HG03280 (cell line): ENCODE measurements around the gene ZNF558.
"Not testable (repeated sequence)": the region's sequence is repeated elsewhere in the genome, so short reads cannot be mapped to it uniquely, and the experiment has no call there.

Experiments
- ATAC-seq: cut with Tn5 transposase; IDR thresholded peaks from one replicate; pipeline ENCODE4 v1.9.1; 2021; ENCODE audit warnings: mild to moderate bottlenecking, moderate library complexity; ENCODE audit not compliant: unreplicated experiment

The ZNF558 gene

DNA sequence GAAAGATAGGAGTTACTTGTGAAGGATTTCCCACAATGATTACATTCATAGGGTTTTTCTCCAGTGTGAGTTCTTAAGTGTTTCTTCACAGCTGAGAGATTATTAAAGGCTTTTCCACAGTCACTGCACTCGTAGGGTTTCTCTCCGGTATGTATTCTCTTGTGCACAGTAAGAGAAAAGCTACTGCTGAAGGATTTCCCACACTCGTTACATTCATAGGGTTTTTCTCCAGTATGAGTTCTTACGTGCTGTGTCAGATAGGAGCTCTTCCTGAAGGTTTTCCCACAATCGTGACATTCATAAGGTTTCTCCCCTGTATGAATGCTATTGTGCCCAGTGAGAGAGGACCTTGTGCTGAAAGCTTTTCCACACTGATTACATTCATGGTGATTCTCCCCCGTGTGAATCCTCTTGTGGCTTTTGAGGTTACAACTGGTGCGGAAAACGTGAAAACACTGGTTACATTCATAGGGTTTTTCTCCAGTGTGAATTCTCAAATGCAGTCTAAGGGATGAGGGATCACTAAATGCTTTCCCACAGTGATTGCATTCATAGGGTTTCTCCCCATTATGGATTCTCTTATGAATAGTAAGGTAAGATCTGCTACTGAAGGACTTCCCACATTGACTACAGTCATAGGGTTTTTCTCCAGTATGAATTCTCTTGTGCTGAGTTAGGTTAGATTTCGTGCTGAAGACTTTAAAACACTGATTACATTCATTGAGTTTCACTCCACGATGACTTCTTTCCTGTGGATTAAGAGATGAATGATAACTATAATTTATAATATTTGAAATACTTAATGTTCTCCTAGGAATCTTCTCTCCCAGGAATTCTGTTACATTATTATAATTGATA lies 20.6 kb downstream of the ZNF558 start:
- no peak for ATAC-seq

DNA sequence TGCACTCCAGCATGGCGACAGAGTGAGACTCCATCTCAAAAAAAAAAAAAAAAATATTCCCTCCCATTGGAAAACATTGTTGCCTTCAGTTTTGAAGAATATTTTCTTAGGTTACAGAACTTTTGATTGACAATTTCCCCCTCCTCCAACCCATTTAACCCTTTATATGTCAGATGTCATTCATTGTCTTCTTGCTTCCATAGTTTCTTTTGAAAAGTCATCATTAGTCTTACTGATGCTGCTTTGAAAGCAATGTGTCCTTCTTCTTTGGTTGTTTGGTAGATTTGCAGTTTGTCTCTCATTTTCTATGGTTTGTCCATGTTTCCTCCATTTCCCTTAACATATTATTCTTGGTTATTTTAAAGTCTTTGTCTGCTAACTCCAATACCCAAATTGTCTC lies 25.4 kb downstream of the ZNF558 start:
- no peak for ATAC-seq

DNA sequence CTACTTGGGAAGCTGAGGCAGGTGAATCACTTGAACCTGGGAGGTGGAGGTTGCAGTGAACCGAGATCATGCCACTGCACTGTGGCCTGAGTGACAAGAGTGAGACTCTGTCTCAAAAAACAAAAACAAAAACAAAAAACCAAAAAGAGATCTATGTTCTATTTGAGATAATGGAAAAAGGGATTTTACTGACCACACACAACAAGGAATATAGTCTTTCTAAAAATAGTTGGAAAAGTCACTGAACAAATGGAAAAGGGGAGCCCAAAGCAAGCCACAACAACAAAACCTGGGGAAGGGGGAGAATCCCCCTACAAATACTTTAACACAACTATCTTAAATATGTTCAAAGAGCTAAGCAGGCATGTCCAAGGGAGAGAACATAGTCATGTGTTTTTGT lies 37.3 kb downstream of the ZNF558 start:
- no peak for ATAC-seq

DNA sequence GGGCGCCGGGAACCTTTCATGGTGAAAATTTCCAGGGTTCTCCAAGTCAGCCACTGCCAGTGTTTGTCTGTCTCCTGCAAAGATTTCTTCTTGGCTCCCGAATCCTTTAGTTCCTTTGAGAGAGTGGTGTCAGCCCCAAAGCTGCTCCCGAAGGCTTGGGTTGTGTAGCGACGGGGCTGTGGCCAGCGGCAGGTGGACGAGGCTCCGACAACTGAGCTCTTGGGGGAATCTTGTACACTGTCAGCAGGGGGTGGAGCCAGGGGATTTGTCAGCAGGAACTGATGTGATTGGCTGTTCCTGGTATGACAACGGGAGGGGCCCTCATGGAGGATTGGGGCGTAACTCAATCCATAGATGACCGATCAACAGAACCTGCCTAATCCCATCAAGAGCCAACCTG lies 58.5 kb downstream of the ZNF558 start:
- not testable (repeated sequence) for ATAC-seq

DNA sequence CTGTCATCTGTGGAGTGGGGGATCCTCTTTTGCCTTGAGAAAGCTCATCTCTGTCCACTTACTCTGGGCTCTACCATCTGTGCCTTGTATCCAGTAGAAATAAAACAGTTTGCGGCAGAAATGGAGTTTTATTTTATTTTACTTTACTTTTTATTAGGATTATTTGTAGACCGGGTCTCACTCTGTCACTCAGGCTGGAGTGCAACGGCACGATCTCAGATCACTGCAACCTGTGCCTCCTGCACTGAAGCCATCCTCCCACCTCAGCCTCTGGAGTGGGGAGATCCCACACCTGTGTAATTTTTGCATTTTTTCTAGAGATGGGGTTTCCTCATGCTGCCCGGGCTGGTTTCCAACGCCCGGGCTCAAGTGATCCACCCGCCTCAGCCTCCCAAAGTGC lies 62.8 kb downstream of the ZNF558 start:
- ATAC-seq: not testable (repeated sequence)

DNA sequence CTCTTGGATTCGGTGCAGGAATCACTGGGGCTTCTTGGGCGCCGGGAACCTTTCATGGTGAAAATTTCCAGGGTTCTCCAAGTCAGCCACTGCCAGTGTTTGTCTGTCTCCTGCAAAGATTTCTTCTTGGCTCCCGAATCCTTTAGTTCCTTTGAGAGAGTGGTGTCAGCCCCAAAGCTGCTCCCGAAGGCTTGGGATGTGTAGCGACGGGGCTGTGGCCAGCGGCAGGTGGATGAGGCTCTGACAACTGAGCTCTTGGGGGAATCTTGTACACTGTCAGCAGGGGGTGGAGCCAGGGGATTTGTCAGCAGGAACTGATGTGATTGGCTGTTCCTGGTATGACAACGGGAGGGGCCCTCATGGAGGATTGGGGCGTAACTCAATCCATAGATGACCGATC lies 64.8 kb downstream of the ZNF558 start:
- ATAC-seq: not testable (repeated sequence)
